GM21619 (cell line): ENCODE data around the gene TIMP3.

ENCODE experiments used
- ATAC-seq: cut with Tn5 transposase; IDR thresholded peaks from one replicate; pipeline ENCODE4 v1.9.1; 2021; ENCODE audit not compliant: unreplicated experiment

The TIMP3 gene

DNA sequence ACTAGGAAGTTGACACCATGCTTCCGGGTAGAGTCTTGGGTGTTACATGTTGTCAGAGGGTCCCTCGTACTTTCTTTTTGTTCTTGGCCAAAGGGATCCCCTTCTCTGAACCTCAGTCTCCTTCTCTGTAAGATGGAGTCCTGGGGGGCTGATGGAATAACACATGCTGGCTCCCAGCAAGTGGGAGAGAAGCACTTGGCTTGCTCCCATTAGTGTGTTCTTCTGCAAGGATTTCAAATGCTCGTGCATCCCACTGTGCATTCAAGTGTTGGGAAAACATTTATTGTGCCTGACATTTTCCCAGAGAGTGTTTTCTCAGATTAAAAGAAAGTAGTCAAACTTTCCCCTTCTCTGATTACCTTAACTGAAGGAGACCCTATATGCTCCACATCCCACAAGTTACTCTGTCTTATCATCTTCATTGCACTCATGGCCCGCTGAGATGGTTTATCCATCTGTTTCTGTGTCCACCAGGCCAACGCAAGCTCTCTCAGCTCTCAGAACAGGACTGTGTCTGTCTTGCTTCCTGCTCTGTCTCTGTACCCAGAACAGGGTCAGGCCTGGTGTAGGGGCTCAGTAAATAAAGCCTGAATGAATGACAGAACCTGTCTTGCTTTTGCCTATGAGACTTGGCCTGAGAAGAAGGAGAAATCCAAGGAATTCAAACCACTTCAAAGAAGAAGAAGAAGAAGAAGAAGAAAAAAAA, 16.0 kb upstream of the TIMP3 start:
- ATAC-seq, result no peak

DNA sequence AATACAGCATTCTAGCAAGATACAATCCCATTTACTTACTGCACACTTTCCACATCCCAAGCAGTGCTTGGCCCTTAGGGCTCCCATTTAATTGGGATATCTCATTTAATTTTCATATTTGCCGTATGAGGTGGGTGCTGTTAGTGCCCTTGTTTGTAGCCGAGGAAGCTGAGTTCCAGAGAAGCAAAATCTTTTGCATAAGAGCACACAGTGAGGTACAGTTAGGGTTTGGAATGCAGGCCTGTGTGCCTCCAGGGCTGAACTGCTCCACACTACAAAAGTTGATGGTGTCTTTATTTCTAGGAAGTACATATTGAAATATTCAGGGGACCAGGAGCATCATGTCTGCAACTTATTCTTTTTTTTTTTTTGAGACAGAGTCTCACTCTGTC, 15.5 kb upstream of the TIMP3 start:
- no peak for ATAC-seq

DNA sequence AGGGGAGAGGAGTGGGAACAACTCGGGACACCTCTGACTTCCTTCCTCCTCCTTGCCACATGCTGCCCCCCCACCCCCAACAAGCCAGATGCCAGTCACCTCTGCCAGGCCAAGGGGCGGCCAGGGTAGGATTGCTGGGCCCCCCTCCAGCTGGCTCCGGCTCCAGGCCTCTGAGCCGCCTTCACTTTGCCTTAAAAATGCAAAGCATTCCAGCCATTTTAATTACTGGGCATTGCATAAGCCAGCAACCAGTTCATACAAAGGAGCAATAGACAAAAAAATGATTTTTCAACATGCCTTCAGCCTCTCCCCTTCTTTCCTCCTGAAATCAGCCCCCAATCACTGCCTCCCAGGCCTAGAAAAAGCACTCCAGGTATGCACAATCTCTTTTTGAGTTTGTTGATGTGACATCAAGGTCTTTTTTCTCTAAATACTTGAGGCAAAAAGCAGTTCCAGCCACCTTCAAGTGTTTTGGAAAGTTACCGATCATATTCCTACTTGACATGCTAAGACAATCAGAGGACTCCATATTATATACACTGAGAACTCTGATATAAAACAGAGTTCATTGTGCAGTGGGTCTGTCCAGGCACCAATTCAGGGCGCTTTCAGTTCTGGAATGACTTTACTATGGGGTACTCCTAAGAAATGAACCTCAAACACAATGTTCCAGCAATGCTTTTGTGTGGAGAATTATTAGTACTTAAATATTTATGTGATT, 12.4 kb upstream of the TIMP3 start:
- ATAC-seq, result no peak

DNA sequence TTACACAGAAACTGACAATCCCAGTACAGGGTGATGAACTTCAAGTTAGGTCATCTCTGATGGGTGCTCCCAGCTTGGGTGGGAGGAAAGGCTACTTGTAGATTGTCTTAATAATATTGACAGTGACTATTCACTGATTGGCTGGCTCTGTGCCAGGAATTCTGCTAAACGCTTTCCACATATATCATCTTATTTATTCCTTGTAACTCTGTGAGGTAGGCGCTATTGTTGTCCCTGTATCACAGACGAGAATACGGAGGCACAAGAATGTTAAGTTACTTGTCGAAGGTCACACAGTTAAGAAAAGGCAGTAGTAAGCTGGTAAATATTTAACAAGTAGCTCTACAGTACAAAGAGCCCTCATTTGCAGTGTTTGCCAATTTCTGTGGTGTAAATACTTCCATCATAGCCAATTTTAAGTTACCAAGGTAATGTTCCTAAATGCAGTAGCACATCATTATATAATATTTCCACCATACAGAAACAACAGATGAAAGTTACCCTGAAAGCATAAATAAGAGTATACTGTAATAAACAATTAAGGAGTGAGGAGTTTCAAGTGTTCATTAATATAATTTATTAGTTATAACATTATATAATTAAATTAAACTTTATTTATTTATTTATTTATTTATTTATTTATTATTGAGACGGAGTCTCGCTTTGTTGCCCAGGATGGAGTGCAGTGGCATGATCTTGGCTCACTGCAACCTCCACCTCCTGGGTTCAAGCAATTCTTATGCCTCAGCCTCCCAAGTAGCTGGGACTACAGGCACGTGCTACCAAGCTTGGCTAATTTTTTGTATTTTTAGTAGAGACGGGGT, 11.5 kb upstream of the TIMP3 start:
- no peak for ATAC-seq

DNA sequence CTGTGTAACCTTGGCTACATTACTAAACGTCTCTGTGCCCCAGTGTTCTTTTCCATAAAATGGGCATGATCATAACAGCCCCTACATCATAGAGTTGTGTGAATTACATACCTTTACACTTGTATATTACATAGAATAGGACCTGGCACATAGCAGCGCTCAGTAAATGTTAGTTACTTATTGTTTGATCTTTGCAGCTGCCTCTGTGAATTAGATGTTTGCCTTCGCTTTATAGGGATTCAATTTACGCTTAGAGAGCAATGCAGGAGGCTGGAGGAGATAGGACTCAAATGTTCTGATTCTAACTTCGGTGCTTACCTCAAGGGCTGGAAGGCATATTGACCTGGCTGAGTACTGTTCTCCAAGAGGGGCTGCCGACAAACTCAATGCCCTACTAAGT, 10.4 kb upstream of the TIMP3 start:
- no peak for ATAC-seq

DNA sequence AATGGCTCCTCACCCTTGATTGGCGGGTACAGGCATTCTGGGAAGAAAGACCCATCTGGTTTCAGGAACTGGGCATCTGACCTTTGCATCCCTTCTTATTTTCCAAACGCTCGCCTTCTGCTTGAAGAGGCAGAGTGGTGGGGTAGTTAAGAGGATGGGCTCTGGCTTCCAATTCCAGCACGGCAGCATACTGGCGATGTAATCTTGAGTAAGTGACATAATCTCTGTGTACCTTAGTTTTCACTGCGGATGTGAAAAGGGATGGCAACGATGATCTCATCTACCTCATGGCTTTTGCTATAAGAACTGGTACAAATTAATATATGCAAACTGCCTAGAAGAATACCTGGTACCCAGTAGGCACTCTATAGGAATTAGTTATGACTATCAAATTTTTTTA, 10.0 kb upstream of the TIMP3 start:
- no peak for ATAC-seq

DNA sequence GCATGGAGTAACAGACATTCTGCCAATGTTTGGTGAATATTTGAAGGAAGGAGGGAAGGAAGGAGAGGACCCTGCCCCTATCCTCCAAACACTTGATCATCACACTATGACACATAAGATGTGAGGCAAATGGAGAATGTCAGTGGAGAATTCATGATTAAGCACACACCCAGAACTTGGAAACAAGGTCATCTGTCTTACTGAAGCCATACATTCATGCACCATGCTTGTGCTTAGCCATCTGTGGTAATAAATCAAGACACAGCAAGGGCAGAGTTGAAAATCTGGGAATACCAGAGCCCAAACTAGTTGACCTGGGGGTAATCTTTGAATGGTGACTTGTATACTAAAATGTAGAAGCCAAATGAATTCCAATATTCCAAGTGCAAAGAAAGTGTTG, 7.9 kb upstream of the TIMP3 start:
- no peak for ATAC-seq

DNA sequence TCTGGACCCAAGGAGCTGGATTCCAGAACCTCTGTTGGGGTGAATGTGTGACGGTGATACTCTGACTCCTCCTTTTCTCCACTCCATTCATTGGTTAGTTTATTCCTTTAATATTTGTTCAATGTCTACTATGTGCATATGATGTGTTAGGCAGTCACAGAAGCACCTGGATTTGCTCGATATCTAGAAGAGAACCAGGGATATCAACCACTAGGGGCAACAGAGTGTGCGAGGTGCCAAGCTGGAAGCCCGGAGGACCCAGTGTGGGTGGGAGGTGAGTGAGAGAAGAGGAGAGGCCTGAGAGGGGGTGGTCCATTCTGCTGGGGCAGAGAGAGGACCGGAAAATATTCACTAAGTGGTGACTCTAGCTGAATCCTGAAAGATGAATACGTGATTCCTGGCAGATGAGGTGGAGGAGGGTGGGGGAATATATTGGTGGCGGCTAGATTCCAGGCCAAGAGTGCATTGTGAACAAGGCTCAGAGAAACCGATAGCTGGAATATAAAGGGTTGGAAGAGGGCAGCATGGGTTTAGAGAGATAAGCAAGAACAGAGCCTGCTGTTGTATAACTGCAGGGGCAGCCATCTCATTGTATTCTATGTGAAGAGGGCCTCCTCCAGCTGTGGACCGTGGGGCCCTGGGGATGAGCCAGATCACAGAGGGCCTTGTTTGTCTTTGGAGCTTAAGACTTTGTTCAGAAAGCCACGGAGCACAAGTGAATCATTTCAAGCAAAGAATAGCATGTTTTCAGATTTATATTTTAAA, 6.9 kb upstream of the TIMP3 start:
- ATAC-seq, result no peak

DNA sequence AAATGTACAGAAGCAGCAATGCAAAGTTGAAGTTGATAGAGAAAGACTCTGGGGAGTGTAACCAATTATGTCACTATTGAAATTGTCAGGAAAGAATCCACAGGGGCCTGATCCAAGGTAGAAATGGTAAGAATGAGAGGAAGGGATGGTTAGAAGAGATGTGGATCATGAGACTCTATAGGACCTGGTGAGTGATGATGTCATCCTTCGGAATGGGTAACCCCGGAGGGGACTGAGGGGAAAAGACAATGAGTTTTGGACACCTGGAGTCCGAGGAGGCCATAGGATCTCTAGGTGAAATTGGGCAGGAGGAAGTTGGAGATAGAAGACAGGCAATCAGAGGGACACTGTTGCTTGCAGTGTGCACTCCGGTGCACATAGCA, 6.3 kb upstream of the TIMP3 start:
- ATAC-seq, result no peak

DNA sequence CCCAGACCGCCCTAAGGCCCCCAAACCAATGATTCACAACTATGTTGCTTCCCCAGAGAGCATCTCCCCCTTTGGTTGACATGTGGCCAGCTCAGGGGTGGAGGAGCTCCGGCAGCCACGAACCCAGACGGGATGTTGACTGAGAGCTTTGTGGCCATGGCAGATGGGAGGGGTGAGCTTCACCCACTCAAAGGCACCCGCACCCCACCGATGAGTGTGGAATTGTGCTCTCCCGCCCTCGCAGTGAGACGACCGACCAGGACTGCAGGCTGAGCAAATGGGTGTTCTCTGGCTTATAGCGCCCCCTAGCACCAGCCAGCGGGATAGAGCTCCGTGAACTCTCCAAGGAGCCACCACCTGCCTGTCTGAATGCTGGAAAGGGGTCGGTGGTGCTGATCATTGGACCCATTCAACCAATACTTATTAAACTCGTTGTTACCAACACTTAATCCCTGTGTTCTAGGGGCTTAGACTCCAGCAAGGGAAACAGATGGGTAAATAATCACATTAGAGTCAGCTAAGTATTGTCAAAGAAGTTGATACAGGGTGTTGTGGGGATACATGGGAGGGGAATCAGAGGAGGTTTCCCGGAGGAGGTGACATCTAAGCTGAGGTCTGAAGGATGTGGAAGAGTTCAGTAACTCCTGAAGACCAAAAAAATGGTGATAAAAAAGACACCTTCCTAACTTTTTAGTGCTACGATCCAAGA, 4.5 kb upstream of the TIMP3 start:
- no peak for ATAC-seq

DNA sequence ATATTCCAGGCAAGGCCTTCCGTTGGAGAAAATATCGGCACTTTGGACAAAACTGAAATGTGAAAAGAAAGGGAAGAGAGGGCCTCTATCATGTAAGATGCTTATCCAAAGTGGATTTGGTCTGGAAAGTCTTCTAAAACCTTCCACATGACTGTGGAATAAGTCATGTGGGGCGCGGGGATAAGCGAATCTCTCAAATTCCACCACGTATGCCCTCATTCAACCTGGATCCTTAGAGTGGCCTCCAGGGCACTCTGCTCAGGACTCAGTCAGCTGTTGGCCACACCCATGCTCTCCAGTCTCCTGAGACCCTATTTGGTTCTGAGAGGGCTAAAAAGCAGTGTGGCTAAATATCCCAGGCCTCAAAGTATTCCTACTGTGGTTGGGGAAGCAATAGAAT, 2.0 kb upstream of the TIMP3 start:
- no peak for ATAC-seq

DNA sequence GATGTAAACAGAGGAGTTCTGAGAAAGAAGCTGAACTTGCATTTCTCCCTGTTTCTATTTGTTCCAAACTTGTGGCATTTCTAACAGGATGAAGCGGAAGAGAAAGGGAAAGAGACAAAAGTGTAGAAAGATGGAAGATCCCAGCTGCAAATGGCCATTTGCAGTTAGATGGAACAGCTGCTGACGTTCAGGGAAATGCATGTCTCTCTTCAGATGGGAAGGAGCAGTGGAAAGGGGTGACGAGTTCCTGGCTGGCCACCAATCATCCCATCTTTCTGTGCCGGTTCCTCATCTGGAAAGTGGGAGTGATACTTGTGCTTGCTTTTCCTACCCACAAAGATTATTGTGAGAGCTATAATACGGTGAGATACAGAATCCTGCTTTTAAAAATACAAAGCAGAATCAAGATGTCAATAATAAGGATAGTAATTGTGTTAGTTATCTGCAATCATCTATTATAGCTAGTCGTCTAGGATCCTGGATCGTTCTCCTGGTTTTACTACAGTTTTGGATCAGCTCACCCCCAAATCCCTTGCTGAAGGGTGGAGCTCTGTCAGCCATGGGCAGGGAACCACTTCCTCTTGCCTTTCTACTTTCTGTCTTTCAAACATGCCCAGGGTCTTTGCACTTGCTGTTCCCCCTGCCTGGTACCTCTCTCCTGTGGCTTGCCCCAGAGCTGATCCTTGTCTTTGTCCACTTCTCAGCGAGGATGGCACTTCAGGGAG, 1.2 kb upstream of the TIMP3 start:
- ATAC-seq, result no peak

DNA sequence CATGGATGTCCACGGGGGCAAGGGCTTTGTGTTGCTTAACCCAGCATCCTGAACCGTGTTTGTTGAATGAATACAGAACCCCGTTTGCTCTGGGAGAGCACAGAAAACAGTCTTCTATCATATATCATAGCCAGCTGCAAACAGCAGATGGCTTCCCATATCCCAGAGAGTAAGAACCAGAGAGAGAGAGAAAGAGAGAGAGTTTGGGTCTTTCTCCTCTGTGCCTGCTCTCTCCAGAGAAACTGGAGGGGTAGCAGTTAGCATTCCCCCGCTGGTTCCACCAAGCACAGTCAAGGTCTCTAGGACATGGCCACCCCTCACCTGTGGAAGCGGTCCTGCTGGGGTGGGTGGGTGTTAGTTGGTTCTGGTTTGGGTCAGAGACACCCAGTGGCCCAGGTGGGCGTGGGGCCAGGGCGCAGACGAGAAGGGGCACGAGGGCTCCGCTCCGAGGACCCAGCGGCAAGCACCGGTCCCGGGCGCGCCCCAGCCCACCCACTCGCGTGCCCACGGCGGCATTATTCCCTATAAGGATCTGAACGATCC, 440 bp upstream of the TIMP3 start:
- ATAC-seq, result no peak

DNA sequence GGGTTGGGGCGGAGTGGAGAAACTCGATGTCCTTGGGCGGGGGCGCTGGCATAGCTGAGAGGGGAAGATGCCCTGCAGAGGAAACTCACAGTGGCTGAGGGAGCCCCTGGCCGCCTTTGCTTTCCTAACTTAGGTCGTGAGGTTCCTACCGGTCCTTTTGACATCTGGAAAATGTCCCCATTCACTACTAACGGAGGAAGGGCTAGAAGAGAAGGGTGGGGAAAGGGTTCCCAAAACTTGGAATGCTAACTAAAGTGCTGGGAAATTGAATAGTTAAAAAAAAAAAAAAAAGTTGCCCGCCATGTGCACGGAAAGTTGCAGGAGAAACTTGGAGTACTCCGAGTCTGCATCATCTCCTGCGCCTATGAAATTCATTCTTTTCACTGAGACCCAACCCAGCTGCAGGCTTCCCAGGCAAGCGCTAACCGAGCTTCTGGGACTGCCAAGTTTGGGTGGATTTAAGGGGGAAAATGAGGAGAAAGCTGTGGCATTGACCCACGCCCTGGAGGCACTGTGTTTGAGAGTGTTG, 796 bp downstream of the TIMP3 start:
- no peak for ATAC-seq

DNA sequence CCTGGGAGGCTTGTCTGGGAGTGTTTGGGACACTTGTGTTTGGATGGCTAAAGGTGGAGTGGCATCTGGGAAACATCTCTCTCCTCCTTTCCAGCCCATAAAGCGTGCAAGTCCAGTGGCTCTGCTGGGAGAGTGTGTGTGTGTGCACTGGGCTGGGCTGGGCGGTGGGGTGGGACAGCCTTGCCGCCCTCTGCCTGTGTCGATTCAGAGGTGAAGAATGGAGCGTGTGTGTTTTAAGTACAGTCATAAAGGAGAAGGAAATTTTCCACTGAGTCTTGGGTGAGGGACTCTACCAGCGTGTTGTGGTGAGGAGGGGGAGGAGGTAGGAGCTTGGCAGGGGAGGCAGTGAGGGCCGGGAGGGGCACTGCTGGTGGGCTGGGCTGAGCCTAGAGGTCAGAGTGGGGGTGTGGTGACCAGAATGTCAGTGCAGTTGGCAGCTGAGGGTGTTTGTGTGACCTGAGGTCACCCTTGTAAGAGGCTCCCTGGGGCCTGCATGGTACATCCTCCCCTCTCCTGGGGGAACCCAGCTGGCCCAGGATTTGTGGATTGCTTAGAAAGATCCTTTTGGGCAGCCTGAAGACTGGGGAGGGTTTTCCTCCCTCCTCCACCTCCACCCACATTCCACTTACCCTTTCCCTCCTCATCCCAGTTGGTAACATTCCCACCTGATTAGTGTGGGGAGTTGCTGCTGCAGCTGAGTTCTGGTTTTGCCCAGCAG, 1.7 kb downstream of the TIMP3 start:
- ATAC-seq, result no peak

DNA sequence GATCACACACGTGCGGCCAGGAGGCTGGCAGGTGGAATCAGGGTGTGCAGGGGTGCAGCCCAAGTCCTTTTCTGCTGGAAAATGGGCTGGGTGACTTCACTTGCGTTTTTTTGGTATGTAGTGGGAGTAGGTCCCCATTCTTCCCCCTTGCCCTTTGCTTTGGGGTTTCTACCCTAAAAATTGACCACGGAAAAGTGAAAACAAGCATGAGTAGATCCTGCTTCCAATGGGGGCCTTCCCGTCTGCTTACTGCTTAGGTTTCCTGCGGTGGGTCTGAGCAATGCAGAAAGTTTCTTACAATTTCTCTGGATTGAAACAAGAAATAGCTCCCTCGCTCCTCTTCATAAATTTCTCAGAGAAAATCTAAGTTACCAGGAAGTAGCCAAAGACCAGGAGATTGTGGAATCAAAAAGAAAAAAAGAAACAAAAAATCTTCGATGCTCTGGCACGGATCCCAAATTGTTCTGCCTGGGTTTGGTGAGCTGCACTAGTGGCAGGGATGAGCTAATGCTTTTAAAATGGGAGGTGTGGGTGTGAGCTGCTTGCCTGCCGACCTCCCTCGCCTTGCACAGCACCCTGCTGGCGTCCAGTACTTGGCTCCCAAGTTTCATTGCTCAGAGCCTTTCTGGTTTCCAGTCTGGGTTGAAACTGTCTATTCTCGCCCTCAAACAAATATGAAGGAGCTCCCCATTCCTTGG, 2.4 kb downstream of the TIMP3 start:
- ATAC-seq, result no peak

DNA sequence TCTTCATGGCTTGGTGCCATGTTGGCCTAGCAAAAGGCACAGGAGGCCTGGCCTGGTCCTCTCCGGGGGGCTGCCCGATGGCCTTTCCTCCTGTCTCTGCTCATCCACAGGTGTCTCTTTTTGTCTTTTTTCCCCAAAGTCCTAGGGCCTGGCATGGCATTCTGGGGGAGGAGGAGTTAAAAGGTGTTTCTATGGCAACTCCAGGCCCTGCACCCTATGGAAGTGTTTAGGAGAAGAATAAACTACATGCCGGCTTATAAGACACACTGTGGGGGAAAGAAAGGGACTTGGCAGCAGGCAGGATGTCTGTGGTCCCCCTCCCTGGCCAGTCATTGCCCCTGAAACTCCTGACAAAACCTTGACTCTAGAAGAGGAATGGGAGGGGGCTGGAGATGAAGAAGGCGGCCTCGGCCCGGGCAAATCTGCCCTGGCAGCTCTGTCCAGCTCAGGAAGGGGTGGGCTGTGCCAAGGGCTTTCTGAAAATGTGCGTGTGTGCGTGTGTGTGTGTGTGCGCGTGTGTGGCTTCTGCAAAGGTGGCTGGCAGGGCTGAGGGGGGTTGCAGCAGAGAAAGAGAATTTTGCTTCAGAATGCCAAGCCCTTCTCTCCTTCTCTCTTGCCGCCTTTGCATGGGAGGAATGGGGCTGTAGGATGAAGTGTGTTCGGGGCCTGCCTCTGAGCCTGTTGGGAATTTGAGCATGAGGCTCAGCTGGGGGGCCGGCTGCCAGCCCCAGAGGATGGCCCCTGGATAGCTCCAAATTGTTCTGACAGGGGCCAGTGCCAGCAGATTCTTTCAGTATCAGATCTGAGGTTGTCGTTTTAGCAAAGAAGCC, 3.2 kb downstream of the TIMP3 start:
- no peak for ATAC-seq
